Fibroblast of peridontal ligament (primary cell): ENCODE results near the gene ITGB8.

Source experiments
- DNase-seq: peaks from one replicate; pipeline ENCODE4 v3.0.0-alpha.2; 2010; ENCODE audit errors: extremely low read depth

The ITGB8 gene

GRCh38 chr7:20417675-20418382, 87.1 kb downstream of the ITGB8 start:
- DNase-seq: no peak

DNA sequence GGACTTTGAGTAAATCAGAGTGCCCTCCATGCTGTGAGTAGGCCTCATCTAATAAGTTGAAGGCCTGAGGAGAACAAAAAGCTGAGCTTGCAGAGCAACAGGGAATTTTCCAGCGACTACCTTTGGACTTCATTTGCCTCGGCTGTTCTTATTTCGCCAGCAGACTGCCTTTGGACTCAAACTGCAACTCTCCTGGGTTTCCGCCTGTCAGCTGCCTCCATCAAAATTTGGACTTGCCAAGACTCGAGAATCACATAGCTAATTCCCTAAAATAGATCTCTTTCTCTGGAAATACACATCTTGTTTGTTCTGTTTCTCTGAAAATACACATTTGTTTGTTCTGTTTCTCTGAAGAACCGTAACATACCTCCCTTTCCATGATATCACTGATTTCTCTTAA, 93.8 kb downstream of the ITGB8 start:
- DNase-seq: no peak

GRCh38 chr7:20430664-20431063, 100.0 kb downstream of the ITGB8 start:
- no peak for DNase-seq

- no peak for DNase-seq
Measured at GRCh38 chr7:20431146-20431545, 100.4 kb downstream of the ITGB8 start.

- DNase-seq: no peak
Measured at GRCh38 chr7:20432071-20432470, 101.4 kb downstream of the ITGB8 start.

- DNase-seq: peak; percentile 24
Measured at GRCh38 chr7:20435305-20435704, 104.6 kb downstream of the ITGB8 start.

- DNase-seq: no peak
Measured at GRCh38 chr7:20438248-20438647, 107.5 kb downstream of the ITGB8 start.

- DNase-seq: no peak
Measured at GRCh38 chr7:20438694-20439376, 108.1 kb downstream of the ITGB8 start.

- no peak for DNase-seq
Measured at GRCh38 chr7:20439416-20440185, 108.9 kb downstream of the ITGB8 start.

GRCh38 chr7:20440472-20441105, 109.9 kb downstream of the ITGB8 start:
- DNase-seq: peak; percentile 52

- no peak for DNase-seq
Measured at GRCh38 chr7:20441346-20441745, 110.6 kb downstream of the ITGB8 start.

GRCh38 chr7:20441991-20442441, 111.3 kb downstream of the ITGB8 start:
- DNase-seq: peak; percentile 13

DNA sequence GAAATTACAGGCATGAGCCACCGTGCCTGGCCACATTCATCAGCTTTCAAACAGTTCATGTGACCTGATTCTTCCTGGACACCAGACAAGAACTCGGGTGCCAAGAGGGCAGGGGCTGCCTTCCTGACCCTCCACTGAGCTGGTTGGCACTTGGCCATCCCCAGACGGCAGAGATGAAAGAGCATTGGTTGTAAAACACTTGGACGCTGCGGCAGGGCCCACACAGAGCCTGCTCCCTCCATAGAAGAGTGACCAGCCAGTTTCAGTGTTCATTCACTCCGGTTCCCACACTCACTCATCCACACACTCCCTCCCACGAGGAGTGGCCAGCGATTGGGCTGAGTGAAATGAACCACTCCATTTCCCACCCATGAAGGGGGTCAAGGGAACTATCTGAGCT, 112.3 kb downstream of the ITGB8 start:
- no peak for DNase-seq

GRCh38 chr7:20444030-20444800, 113.5 kb downstream of the ITGB8 start:
- peak; percentile 52 for DNase-seq

GRCh38 chr7:20447021-20447650, 116.4 kb downstream of the ITGB8 start:
- DNase-seq: no peak

DNA sequence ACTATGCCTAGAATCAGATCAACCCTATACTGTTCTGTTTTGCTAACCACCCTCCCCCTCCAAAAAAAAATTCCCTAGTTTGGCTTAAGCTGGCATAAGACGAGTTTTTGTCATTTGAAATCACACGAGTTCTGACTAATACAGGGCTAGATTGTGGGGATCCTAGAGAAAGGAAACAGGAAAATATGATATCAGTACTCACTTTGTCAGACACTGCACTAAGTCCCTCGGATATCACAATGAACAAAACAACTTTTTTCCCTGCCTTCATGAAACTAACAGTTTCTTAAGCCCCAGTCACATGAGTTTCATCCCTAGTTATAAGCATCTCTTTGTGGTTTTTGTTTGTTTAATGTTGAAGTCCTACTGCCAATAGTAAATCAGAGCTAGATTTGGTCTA, 118.5 kb downstream of the ITGB8 start:
- no peak for DNase-seq

GRCh38 chr7:20450536-20450935, 119.8 kb downstream of the ITGB8 start:
- DNase-seq: no peak

- no peak for DNase-seq
Measured at GRCh38 chr7:20454202-20454601, 123.5 kb downstream of the ITGB8 start.

DNA sequence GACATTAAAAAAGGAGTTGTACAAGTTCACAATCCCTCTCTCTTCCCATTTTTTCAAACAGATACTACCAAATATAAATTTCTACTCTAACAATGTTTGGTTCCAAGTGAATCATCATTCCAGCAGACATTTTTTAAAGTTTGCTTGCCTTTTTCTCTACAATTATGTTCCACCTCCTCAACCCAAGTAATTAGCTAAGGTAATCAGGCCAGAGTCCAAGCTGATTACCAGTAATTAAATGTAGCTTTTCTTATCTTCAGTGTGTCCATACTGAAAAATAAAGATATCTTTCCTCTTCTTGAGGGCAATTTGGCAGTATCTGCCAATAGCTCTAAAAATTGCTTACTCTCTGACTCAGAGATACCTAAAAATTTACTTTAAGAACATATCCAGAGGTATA, 126.0 kb downstream of the ITGB8 start:
- no peak for DNase-seq

GRCh38 chr7:20458521-20458920, 127.8 kb downstream of the ITGB8 start:
- no peak for DNase-seq

DNA sequence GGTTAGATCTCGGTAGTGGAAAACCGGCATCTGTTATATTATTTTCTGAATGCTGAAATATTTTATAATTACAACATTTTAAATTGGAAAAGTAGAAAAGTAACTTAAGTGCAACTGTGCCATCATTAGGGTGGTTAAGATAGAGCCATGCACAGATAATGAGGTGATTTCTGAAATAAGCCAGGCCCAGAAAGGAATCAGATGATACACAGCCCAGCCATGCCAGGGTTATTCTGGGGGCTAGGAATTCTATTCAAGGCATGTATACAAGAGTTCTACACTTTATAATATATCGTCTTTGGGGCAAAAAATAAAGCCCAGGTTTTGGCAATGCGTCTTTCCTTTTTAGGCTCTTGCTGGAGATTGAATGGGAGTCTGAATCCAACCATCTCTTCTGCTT, 128.7 kb downstream of the ITGB8 start:
- DNase-seq: no peak
